RWPE2 (cell line): ENCODE results near the gene ADAMTSL2.

Source experiments
- ATAC-seq: fragments of 200-7000 bp; cut with Tn5 transposase; 3 replicates; pipeline ENCODE4 v1.9.1; 2021; ENCODE audit warnings: low read depth
- DNase-seq: peaks from one replicate; pipeline ENCODE4 v3.0.0-alpha.2; 2020; ENCODE audit warnings: low spot score
- H3K27ac ChIP-seq: fragments of 450-650 bp; 2 replicates; pipeline ENCODE4 v1.5.1; 2017; ENCODE audit warnings: mild to moderate bottlenecking; ENCODE audit not compliant: poor library complexity, severe bottlenecking
- H3K27me3 ChIP-seq: fragments of 250-450 bp; sonication (Bioruptor Pico); 2 replicates; pipeline ENCODE4 v1.5.1; 2021; ENCODE audit warnings: mild to moderate bottlenecking, moderate library complexity; ENCODE audit not compliant: insufficient read depth, poor library complexity, severe bottlenecking
- H3K36me3 ChIP-seq: fragments of 250-450 bp; sonication (Bioruptor Pico); 2 replicates; pipeline ENCODE4 v1.5.1; 2020; ENCODE audit warnings: low read depth, mild to moderate bottlenecking, moderate library complexity
- H3K4me1 ChIP-seq: fragments of 250-450 bp; sonication (Bioruptor Pico); 2 replicates; pipeline ENCODE4 v1.5.1; 2021; ENCODE audit warnings: mild to moderate bottlenecking, moderate library complexity; ENCODE audit not compliant: insufficient read depth, poor library complexity, severe bottlenecking
- H3K4me3 ChIP-seq: fragments of 250-450 bp; sonication (Bioruptor Pico); 2 replicates; pipeline ENCODE4 v1.5.1; 2021; ENCODE audit warnings: mild to moderate bottlenecking, moderate library complexity; ENCODE audit not compliant: severe bottlenecking
- H3K9me3 ChIP-seq: fragments of 250-450 bp; sonication (Bioruptor Pico); 2 replicates; pipeline ENCODE4 v1.5.1; 2021; ENCODE audit warnings: mild to moderate bottlenecking, moderate library complexity; ENCODE audit not compliant: severe bottlenecking
- TF ChIP-seq, protein P1 (sequence below): fragments of 450-650 bp; IDR thresholded peaks from one replicate; pipeline ENCODE4 v1.5.1; 2017; ENCODE audit warnings: mild to moderate bottlenecking, moderate library complexity; ENCODE audit not compliant: poor library complexity, severe bottlenecking

The ADAMTSL2 gene

DNA sequence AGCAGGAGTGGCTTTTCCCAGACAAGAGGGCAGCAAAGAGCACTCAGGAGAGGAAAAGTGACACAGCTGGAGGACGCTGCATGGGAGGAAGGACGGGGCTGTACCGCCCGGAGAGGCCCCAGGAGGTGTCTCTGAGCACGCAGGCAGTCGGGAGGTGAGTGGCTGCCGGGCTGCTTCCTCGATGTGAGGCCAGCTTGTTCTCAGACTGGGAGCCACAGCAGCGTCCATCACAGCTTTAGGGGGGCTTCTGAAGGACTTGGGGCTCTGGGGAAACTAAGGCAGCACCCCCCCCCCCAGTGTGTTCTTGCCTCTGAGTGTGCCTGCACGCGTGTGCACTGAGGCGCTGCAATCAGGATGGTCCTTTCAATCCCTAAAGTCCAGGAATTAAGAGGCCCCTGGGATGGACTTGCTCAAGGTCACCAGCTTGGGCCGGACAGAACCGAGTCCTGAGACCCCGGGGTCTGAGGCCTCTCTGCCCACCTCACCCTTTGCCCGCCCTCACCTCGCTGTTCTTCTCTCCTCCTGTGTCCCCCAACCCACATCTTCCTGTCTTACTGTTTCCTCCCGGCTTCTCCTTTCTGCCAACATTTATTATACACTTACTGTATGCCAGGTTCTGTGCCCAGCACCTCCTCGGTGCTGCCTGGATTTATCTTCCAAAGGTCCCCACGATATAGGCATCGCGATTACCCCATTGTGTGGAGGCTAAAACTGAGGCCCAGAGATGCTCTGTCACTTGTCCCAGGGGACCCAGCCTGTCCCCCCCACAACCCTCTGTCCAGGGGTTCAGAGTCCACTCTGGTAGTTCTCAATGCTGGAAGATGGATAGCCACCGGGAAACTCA lies 41.7 kb downstream of the ADAMTSL2 start:
- H3K27ac ChIP-seq: no peak overlapping the region
- H3K9me3 ChIP-seq: no peaks in the 10 kb centered on the region
- no peak for ATAC-seq
- H3K4me3 ChIP-seq: no peak overlapping the region
- H3K4me1 ChIP-seq: no peaks in the 10 kb centered on the region
- H3K36me3 ChIP-seq: no peaks in the 10 kb centered on the region
- TF ChIP-seq, protein P1, sequence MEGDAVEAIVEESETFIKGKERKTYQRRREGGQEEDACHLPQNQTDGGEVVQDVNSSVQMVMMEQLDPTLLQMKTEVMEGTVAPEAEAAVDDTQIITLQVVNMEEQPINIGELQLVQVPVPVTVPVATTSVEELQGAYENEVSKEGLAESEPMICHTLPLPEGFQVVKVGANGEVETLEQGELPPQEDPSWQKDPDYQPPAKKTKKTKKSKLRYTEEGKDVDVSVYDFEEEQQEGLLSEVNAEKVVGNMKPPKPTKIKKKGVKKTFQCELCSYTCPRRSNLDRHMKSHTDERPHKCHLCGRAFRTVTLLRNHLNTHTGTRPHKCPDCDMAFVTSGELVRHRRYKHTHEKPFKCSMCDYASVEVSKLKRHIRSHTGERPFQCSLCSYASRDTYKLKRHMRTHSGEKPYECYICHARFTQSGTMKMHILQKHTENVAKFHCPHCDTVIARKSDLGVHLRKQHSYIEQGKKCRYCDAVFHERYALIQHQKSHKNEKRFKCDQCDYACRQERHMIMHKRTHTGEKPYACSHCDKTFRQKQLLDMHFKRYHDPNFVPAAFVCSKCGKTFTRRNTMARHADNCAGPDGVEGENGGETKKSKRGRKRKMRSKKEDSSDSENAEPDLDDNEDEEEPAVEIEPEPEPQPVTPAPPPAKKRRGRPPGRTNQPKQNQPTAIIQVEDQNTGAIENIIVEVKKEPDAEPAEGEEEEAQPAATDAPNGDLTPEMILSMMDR: no peak
- DNase-seq: no peak
- peaks cover 38% of the 10 kb centered on the region for H3K27me3 ChIP-seq

DNA sequence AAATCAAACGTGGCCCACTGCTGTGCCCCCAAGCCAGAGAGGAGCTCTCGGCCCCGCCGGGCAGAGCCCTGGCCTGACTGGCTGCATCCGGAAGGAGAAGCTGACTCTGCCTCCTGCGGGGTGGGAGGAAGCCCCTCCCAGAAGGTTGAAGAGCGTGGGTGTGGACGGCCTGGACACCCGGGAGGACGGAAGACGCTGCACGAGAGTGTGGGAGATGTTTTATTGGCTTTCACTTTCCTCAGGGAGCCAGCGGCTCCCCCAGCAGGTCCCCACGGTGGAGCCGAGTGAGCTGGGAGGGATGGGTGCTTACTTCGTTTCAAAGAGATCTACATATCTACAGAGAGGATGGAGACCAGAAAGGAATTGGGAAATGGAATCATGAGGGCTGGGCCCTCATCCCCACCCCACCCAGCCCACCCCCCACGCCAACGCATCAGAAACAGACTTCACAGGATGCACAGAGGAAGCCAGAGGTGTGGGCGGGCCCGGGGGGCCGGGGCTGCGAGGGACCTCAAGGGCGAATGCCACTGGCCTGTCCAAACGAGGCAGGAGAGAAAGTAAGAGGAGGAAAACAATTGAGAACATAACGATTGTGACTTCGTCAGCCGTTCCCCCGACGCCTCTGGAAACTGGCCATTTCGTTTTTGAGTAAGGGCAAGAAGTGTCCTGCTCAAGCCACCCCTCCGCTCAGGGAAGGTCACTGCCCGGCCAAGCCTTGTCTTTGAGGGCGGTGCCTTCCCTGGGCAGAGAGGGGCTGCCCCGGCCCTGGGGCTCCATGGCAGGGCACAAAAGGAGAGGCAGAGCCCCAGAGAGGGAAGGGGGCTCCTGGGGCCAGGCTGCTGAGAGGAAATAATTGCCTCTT lies 42.6 kb downstream of the ADAMTSL2 start:
- ATAC-seq (no peak), DNase-seq (no peak)
- H3K4me1 ChIP-seq: no peaks in the 10 kb centered on the region
- no peak overlapping the region for H3K27ac ChIP-seq
- H3K27me3 ChIP-seq: peaks cover 39% of the 10 kb centered on the region
- no peaks in the 10 kb centered on the region for H3K9me3 ChIP-seq
- H3K4me3 ChIP-seq: no peak overlapping the region
- no peaks in the 10 kb centered on the region for H3K36me3 ChIP-seq
- TF ChIP-seq, protein P1: no peak

DNA sequence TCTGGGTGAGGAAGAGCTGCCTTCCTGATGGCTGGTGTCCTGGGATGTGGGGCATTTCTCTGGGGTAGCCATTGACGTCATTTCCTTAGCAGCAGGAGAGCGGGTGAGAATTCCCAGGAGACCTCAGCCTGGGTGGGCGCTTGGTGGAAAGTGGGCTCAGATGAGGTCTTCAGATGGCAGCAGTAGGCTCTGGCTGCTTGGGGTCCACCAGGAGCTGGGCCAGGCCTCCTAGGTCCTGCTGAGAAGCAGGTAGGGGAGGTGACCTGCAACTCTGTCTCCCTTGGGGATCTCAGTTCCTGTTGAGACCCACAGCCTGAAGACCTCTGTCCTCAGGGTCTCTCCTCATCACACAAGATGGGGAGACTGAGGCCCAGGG lies 43.2 kb downstream of the ADAMTSL2 start:
- peaks cover 35% of the 10 kb centered on the region for H3K27me3 ChIP-seq

DNA sequence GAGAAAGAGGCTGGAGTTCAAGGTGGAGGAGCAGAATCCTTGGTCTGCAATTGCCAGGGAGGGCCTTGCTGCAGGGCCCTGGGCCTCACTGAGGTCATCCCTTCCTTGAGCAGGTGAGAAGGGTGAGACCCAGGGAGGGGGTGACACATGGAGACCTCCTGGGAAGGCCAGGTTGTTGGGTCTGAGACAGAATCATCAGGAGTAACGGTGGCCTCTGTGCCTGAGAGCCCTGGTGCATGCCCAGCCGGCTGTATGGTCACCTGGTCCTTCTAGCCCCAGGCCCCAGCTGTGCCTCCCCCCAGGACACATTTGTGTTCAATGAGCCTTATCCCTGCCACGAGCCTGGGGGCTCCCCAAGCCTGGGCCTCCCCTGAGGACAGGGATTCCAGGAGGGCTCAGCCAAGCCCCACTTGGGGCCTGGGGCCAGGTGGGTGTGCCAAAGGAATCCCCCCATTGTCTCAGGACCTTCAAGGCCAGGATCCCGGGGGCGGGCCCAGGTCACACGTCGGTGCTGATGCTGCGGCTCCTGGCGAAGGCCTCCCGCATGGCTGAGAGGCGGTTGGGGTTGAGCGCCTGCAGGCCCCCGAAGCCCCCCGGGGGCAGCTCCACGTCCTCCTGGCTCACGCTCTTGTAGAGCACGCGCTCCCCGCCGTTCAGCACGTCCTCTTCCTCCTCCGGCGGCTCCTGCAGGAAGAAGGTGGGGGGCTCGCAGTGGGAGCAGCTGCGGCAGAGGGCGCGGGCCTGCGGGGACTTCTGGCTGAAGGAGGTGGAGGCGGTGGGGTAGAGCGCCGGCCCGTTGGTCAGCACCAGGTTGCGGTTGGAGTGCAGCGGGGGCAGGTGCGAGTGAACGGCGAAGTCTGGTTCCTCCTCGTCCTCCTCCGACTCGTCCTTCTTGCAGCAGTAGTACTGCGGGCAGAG lies 44.3 kb downstream of the ADAMTSL2 start:
- no peak for DNase-seq
- no peak for ATAC-seq
- Histone ChIP-seq H3K4me1 (no peaks in the 10 kb centered on the region), H3K36me3 (no peaks in the 10 kb centered on the region), H3K9me3 (no peaks in the 10 kb centered on the region), H3K27ac (no peak overlapping the region), H3K4me3 (no peak overlapping the region), H3K27me3 (peaks cover 28% of the 10 kb centered on the region)
- TF ChIP-seq, protein P1: no peak

More for the DNA sequence above, 43.2 kb downstream of the ADAMTSL2 start:
- Histone ChIP-seq H3K36me3 (no peaks in the 10 kb centered on the region), H3K27ac (no peak overlapping the region), H3K4me3 (no peak overlapping the region), H3K4me1 (no peaks in the 10 kb centered on the region), H3K9me3 (no peaks in the 10 kb centered on the region)
- DNase-seq: no peak
- TF ChIP-seq, protein P1: no peak
- ATAC-seq: no peak
